GM18870 (cell line): ENCODE data around the gene EHD3.

Source experiments
- ATAC-seq: cut with Tn5 transposase; IDR thresholded peaks from one replicate; pipeline ENCODE4 v1.9.1; 2021; ENCODE audit warnings: moderate library complexity; ENCODE audit not compliant: unreplicated experiment

The EHD3 gene

GRCh38 chr2:31212659-31213600 is 21.0 kb upstream of the EHD3 start:
- ATAC-seq, result no peak

GRCh38 chr2:31213601-31214443 is 20.1 kb upstream of the EHD3 start:
- no peak for ATAC-seq

GRCh38 chr2:31214444-31214915 is 19.5 kb upstream of the EHD3 start:
- ATAC-seq, result no peak

GRCh38 chr2:31216734-31217133 is 17.2 kb upstream of the EHD3 start:
- ATAC-seq, result peak; percentile 44

- ATAC-seq, result no peak
Observed at GRCh38 chr2:31217465-31218200, 16.3 kb upstream of the EHD3 start, which contains the start of gene CAPN14. TSS of gene CAPN14 (minus strand) at chr2:31217515. CDS start at chr2:31205447, 12,068 bp downstream.

GRCh38 chr2:31219131-31219969 is 14.6 kb upstream of the EHD3 start:
- peak; percentile 68 for ATAC-seq

- no peak for ATAC-seq
Observed at GRCh38 chr2:31221544-31221943, 12.4 kb upstream of the EHD3 start.

- no peak for ATAC-seq
Observed at GRCh38 chr2:31222071-31222470, 11.9 kb upstream of the EHD3 start.

- ATAC-seq, result no peak
Observed at GRCh38 chr2:31223026-31223425, 10.9 kb upstream of the EHD3 start.

- no peak for ATAC-seq
Observed at GRCh38 chr2:31223749-31224148, 10.2 kb upstream of the EHD3 start.

- ATAC-seq, result no peak
Observed at GRCh38 chr2:31226266-31226665, 7.7 kb upstream of the EHD3 start.

- no peak for ATAC-seq
Observed at GRCh38 chr2:31227110-31227509, 6.8 kb upstream of the EHD3 start.

- no peak for ATAC-seq
Observed at GRCh38 chr2:31227711-31228125, 6.2 kb upstream of the EHD3 start.

- ATAC-seq, result no peak
Observed at GRCh38 chr2:31228717-31229116, 5.2 kb upstream of the EHD3 start.

- ATAC-seq, result no peak
Observed at GRCh38 chr2:31230751-31231150, 3.2 kb upstream of the EHD3 start.

- ATAC-seq, result no peak
Observed at GRCh38 chr2:31231571-31232302, 2.2 kb upstream of the EHD3 start.

GRCh38 chr2:31232586-31232985 is 1.4 kb upstream of the EHD3 start:
- no peak for ATAC-seq

- ATAC-seq, result no peak
Observed at GRCh38 chr2:31233231-31233630, 721 bp upstream of the EHD3 start.
